ENCODE data around the gene DNMBP.
"Not testable (repeated sequence)": the region's sequence is repeated elsewhere in the genome, so short reads cannot be mapped to it uniquely, and the experiment has no call there.

Gene DNMBP

GRCh38 chr10:99915414-99915813, 94.3 kb downstream of the DNMBP start:
- DNase-seq = no peak

- no peak for DNase-seq
Measured at GRCh38 chr10:99914236-99914635, 95.5 kb downstream of the DNMBP start.

GRCh38 chr10:99913831-99914235, 95.9 kb downstream of the DNMBP start:
- no peak for DNase-seq

GRCh38 chr10:99912041-99912440, 97.7 kb downstream of the DNMBP start:
- DNase-seq = no peak

- no peak for DNase-seq
Measured at GRCh38 chr10:99908512-99908911, 101.2 kb downstream of the DNMBP start.

GRCh38 chr10:99906470-99906869, 103.3 kb downstream of the DNMBP start:
- DNase-seq = no peak

GRCh38 chr10:99905971-99906370, 103.8 kb downstream of the DNMBP start:
- no peak for DNase-seq

GRCh38 chr10:99895867-99896266, 113.9 kb downstream of the DNMBP start:
- peak in 2 of 3 experiments; percentile 36 to 70 for DNase-seq

- DNase-seq = not testable (repeated sequence)
Measured at GRCh38 chr10:99895066-99895465, 114.7 kb downstream of the DNMBP start.

GRCh38 chr10:99894613-99895012, 115.1 kb downstream of the DNMBP start:
- no peak for DNase-seq

- DNase-seq = no peak
Measured at GRCh38 chr10:99888622-99889021, 121.1 kb downstream of the DNMBP start.

GRCh38 chr10:99883523-99883922, 126.2 kb downstream of the DNMBP start:
- DNase-seq = no peak

- DNase-seq = no peak
Measured at GRCh38 chr10:99881371-99881770, 128.4 kb downstream of the DNMBP start.

GRCh38 chr10:99880080-99880835, 129.5 kb downstream of the DNMBP start:
- no peak for DNase-seq

GRCh38 chr10:99875473-99875872, 134.3 kb downstream of the DNMBP start:
- DNase-seq = no peak

GRCh38 chr10:99874341-99875085, 135.2 kb downstream of the DNMBP start:
- DNase-seq = no peak

- DNase-seq = no peak
Measured at GRCh38 chr10:99873846-99874245, 135.9 kb downstream of the DNMBP start.

- no peak for DNase-seq
Measured at GRCh38 chr10:99872367-99873162, 137.2 kb downstream of the DNMBP start.

GRCh38 chr10:99870123-99870730, 139.5 kb downstream of the DNMBP start:
- no peak for DNase-seq

- DNase-seq = no peak
Measured at GRCh38 chr10:99869581-99870122, 140.1 kb downstream of the DNMBP start.

GRCh38 chr10:99867250-99867649, 142.5 kb downstream of the DNMBP start:
- DNase-seq = not testable (repeated sequence)

- DNase-seq = not testable (repeated sequence)
Measured at GRCh38 chr10:99863535-99864240, 146.1 kb downstream of the DNMBP start.

Data from NCI-H1417 (cell line).